Measurements from ENCODE around the gene LAMB2.

LAMB2 gene

GRCh38 chr3:49161197-49161596 is 28.3 kb upstream of the LAMB2 start:
- DNase-seq = no peak

GRCh38 chr3:49158792-49159191 is 25.9 kb upstream of the LAMB2 start:
- DNase-seq = no peak

- peak; percentile 17 for DNase-seq
Measured at GRCh38 chr3:49158103-49158709, 25.4 kb upstream of the LAMB2 start.

- no peak for DNase-seq
Measured at GRCh38 chr3:49157289-49157688, 24.4 kb upstream of the LAMB2 start.

GRCh38 chr3:49153349-49153912 is 20.6 kb upstream of the LAMB2 start:
- DNase-seq = no peak

- no peak for DNase-seq
Measured at GRCh38 chr3:49151610-49152009, 18.8 kb upstream of the LAMB2 start.

- no peak for DNase-seq
Measured at GRCh38 chr3:49148159-49148558, 15.3 kb upstream of the LAMB2 start.

- DNase-seq = no peak
Measured at GRCh38 chr3:49140080-49140479, 7.2 kb upstream of the LAMB2 start.

GRCh38 chr3:49135499-49135898 is 2.6 kb upstream of the LAMB2 start:
- DNase-seq = no peak

GRCh38 chr3:49134471-49135265 is 1.8 kb upstream of the LAMB2 start:
- DNase-seq = no peak

- DNase-seq = peak; percentile 73
Measured at GRCh38 chr3:49133226-49133951, 539 bp upstream of the LAMB2 start.

- DNase-seq = no peak
Measured at GRCh38 chr3:49132073-49132436, 795 bp downstream of the LAMB2 start.

- DNase-seq = no peak
Measured at GRCh38 chr3:49131576-49131975, 1.3 kb downstream of the LAMB2 start.

GRCh38 chr3:49131040-49131439 is 1.8 kb downstream of the LAMB2 start:
- no peak for DNase-seq

- no peak for DNase-seq
Measured at GRCh38 chr3:49124991-49125670, 7.7 kb downstream of the LAMB2 start.

GRCh38 chr3:49124203-49124602 is 8.6 kb downstream of the LAMB2 start:
- DNase-seq = no peak

- DNase-seq = no peak
Measured at GRCh38 chr3:49123687-49124086, 9.2 kb downstream of the LAMB2 start.

GRCh38 chr3:49122886-49123545 is 9.8 kb downstream of the LAMB2 start:
- DNase-seq = no peak

GRCh38 chr3:49122451-49122850 is 10.4 kb downstream of the LAMB2 start:
- no peak for DNase-seq

GRCh38 chr3:49122022-49122421 is 10.8 kb downstream of the LAMB2 start:
- DNase-seq = no peak

GRCh38 chr3:49121132-49121736 is 11.6 kb downstream of the LAMB2 start:
- DNase-seq = no peak

Data from NCI-H146 (cell line).